Measurements from ENCODE around the gene JUP.

The JUP gene

GRCh38 chr17:41717408-41718286 lies 68.9 kb downstream of the JUP start:
- peak; percentile 57 for DNase-seq

GRCh38 chr17:41711669-41712400 lies 74.7 kb downstream of the JUP start, which contains the start of gene GAST:
Gene GAST (plus strand): TSS chr17:41712331. CDS start chr17:41715437, 3,106 bp downstream.
- DNase-seq: no peak

GRCh38 chr17:41710472-41711090 lies 75.9 kb downstream of the JUP start:
- no peak for DNase-seq

DNA sequence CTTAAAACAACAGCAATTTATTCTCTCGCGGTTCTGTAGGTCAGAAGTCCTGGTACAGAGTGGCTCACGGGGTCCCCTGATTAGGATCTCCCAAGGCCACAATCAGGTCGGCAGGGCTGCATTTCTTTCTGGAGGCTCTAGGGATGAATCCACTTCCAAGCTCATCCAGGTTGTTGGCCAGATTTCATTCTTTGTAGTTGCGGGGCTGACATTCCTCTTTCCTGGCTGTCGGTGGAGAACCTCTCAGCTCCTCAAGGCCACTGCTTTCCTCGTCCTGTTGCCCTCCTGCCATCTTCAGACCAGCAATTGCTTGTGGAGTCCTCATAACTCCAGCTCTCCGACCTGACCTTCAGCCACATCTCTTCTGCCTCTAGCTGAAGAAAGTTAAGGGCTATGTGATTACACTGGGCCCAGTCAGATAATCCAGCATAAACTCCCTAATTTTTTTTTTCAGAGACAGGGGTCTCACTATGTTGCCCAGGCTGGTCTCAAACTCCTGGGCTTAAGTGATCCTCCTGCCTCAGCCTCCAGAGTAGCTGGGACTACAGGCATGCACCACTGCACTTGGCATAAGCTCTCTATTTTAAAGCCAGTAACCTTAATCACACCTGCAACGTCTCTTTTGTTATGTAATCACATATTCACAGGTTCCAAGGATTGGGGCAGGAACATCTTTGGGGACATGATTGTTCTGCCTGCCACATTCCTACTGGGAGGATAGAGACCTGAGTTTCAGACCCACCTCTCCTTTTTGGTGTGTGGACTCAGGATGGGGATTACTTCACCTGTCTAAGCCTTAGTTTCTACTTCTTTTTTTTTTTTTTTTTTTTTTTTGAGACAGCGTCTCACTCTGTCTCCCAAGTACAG lies 78.5 kb downstream of the JUP start:
- DNase-seq: no peak

- DNase-seq: no peak
Observed at GRCh38 chr17:41705271-41705991, 81.1 kb downstream of the JUP start.
